Chondrocyte (in vitro differentiated cells): ENCODE measurements around the gene ZBED1. TPM values are rescaled to one million over a fixed set of nuclear protein-coding genes. Genes with fewer than 3 reads are reported as not detected.
A peak's percentile ranks its signal among the peaks of the same experiment; 100 is the strongest.

ENCODE experiments used
- DNase-seq: peaks from one replicate; pipeline ENCODE4 v3.0.0; 2021; ENCODE audit warnings: mixed read lengths, low spot score
- H3K27ac Mint-ChIP-seq: one replicate; pipeline ENCODE4 v1.8.0; 2021; ENCODE audit warnings: mild to moderate bottlenecking, moderate library complexity, mixed read lengths; ENCODE audit not compliant: unreplicated experiment
- H3K27me3 Mint-ChIP-seq: 2 replicates; pipeline ENCODE4 v1.8.0; 2021; ENCODE audit warnings: low read depth, mixed read lengths
- H3K36me3 Mint-ChIP-seq: 2 replicates; pipeline ENCODE4 v1.8.0; 2021; ENCODE audit warnings: low read depth, mixed read lengths
- H3K4me1 Mint-ChIP-seq: 2 replicates; pipeline ENCODE4 v1.8.0; 2021; ENCODE audit warnings: low read depth, mild to moderate bottlenecking, mixed read lengths
- H3K4me3 Mint-ChIP-seq: one replicate; pipeline ENCODE4 v1.8.0; 2021; ENCODE audit warnings: mild to moderate bottlenecking, moderate library complexity, mixed read lengths; ENCODE audit not compliant: unreplicated experiment
- H3K9me3 Mint-ChIP-seq: 2 replicates; pipeline ENCODE4 v1.8.0; 2021; ENCODE audit warnings: low read depth, mixed read lengths
- CTCF ChIP-seq: fragments of 200-600 bp; sonication (generic); IDR thresholded peaks from 2 replicates; pipeline ENCODE4 v1.5.0; 2021; ENCODE audit warnings: antibody characterized with exemption, mild to moderate bottlenecking, moderate library complexity
- total RNA-seq: library from RNA; stranded (reverse); gene quantifications from 3 replicates; pipeline ENCODE4 v1.2.1, GENCODE V29; 2021

ZBED1 gene
- total RNA-seq, 1 donor from 2014 or later, result 40.1 TPM

GRCh38 chrX:2487366-2487765 is 13.4 kb downstream of the ZBED1 start:
- no peak overlapping the region for H3K4me3 Mint-ChIP-seq
- H3K36me3 Mint-ChIP-seq, result peaks cover 32% of the 10 kb centered on the region
- peaks cover 38% of the 10 kb centered on the region for H3K4me1 Mint-ChIP-seq
- TF ChIP-seq CTCF, result no peak
- H3K27me3 Mint-ChIP-seq, result no peaks in the 10 kb centered on the region
- H3K9me3 Mint-ChIP-seq, result no peaks in the 10 kb centered on the region
- DNase-seq, result peak; percentile 34
- H3K27ac Mint-ChIP-seq, result no peak overlapping the region

GRCh38 chrX:2486476-2487133 is 14.2 kb downstream of the ZBED1 start:
- H3K36me3 Mint-ChIP-seq, result peaks cover 32% of the 10 kb centered on the region
- H3K27ac Mint-ChIP-seq, result no peak overlapping the region
- peaks cover 35% of the 10 kb centered on the region for H3K4me1 Mint-ChIP-seq
- no peaks in the 10 kb centered on the region for H3K9me3 Mint-ChIP-seq
- DNase-seq, result peak; percentile 65
- H3K27me3 Mint-ChIP-seq, result no peaks in the 10 kb centered on the region
- no peak for TF ChIP-seq CTCF
- no peak overlapping the region for H3K4me3 Mint-ChIP-seq

- Mint-ChIP-seq H3K4me1 (peaks cover 35% of the 10 kb centered on the region), H3K27me3 (no peaks in the 10 kb centered on the region), H3K4me3 (no peak overlapping the region), H3K9me3 (no peaks in the 10 kb centered on the region), H3K36me3 (peaks cover 30% of the 10 kb centered on the region), H3K27ac (peak overlapping the region; percentile 32)
- DNase-seq, result peak; percentile 49
- TF ChIP-seq CTCF, result no peak
These were observed 14.9 kb downstream of the ZBED1 start for GRCh38 chrX:2485789-2486345.

GRCh38 chrX:2484721-2485648 is 15.8 kb downstream of the ZBED1 start:
- H3K36me3 Mint-ChIP-seq, result peaks cover 25% of the 10 kb centered on the region
- H3K4me3 Mint-ChIP-seq, result no peak overlapping the region
- no peaks in the 10 kb centered on the region for H3K27me3 Mint-ChIP-seq
- H3K27ac Mint-ChIP-seq, result no peak overlapping the region
- peak; percentile 64 for DNase-seq
- peaks cover 3% of the 10 kb centered on the region for H3K9me3 Mint-ChIP-seq
- no peak for TF ChIP-seq CTCF
- peaks cover 35% of the 10 kb centered on the region for H3K4me1 Mint-ChIP-seq

GRCh38 chrX:2484256-2484655 is 16.5 kb downstream of the ZBED1 start:
- Mint-ChIP-seq H3K9me3 (peaks cover 4% of the 10 kb centered on the region), H3K27ac (no peak overlapping the region), H3K36me3 (peaks cover 20% of the 10 kb centered on the region), H3K4me3 (no peak overlapping the region), H3K27me3 (no peaks in the 10 kb centered on the region), H3K4me1 (peaks cover 35% of the 10 kb centered on the region)
- TF ChIP-seq CTCF, result no peak
- peak; percentile 17 for DNase-seq
